NCI-H1048 (cell line): ENCODE results near the gene UBE3D.
A peak's percentile ranks its signal among the peaks of the same experiment; 100 is the strongest.

Experiments used
- DNase-seq: peaks from one replicate; lab custom pipeline; 2025; lab: John Stamatoyannopoulos, UW

The UBE3D gene

GRCh38 chr6:83065511-83066192 is at the start of gene UBE3D:
UBE3D (minus strand) TSS chr6:83065841; CDS start chr6:83065718, 123 bp downstream.
- peak; percentile 64 for DNase-seq

GRCh38 chr6:83114164-83114563 is 48.5 kb upstream of the UBE3D start:
- no peak for DNase-seq

- DNase-seq: no peak
Observed at GRCh38 chr6:83113258-83113657, 47.6 kb upstream of the UBE3D start.

GRCh38 chr6:83108378-83108777 is 42.7 kb upstream of the UBE3D start:
- no peak for DNase-seq

GRCh38 chr6:83098589-83098988 is 32.9 kb upstream of the UBE3D start:
- no peak for DNase-seq

- no peak for DNase-seq
Observed at GRCh38 chr6:83097675-83098074, 32.0 kb upstream of the UBE3D start.

GRCh38 chr6:83097204-83097603 is 31.6 kb upstream of the UBE3D start:
- DNase-seq: no peak

- DNase-seq: no peak
Observed at GRCh38 chr6:83096791-83097190, 31.1 kb upstream of the UBE3D start.

- no peak for DNase-seq
Observed at GRCh38 chr6:83092756-83093399, 27.2 kb upstream of the UBE3D start.

GRCh38 chr6:83086751-83087150 is 21.1 kb upstream of the UBE3D start:
- DNase-seq: no peak

GRCh38 chr6:83083476-83083875 is 17.8 kb upstream of the UBE3D start:
- DNase-seq: no peak

- no peak for DNase-seq
Observed at GRCh38 chr6:83073615-83074014, 8.0 kb upstream of the UBE3D start.

- DNase-seq: no peak
Observed at GRCh38 chr6:83072726-83073125, 7.1 kb upstream of the UBE3D start.

- DNase-seq: no peak
Observed at GRCh38 chr6:83071707-83072106, 6.1 kb upstream of the UBE3D start.

- DNase-seq: no peak
Observed at GRCh38 chr6:83071023-83071422, 5.4 kb upstream of the UBE3D start.

- no peak for DNase-seq
Observed at GRCh38 chr6:83069633-83070032, 4.0 kb upstream of the UBE3D start.

- no peak for DNase-seq
Observed at GRCh38 chr6:83068616-83069015, 3.0 kb upstream of the UBE3D start.

- DNase-seq: peak; percentile 96
Observed at GRCh38 chr6:83067448-83068439, 2.1 kb upstream of the UBE3D start, which contains the start of gene DOP1A. DOP1A (plus strand) TSS chr6:83067671; CDS start chr6:83096978, 29,307 bp downstream.

GRCh38 chr6:83062225-83062624 is 3.4 kb downstream of the UBE3D start:
- DNase-seq: no peak

- no peak for DNase-seq
Observed at GRCh38 chr6:83061190-83061589, 4.5 kb downstream of the UBE3D start.

- DNase-seq: no peak
Observed at GRCh38 chr6:83057705-83058321, 7.8 kb downstream of the UBE3D start.

GRCh38 chr6:83055366-83055964 is 10.2 kb downstream of the UBE3D start:
- DNase-seq: peak; percentile 24
